HG02870 (cell line): Measurements from ENCODE around the gene SULF2.

Experiments
- ATAC-seq: cut with Tn5 transposase; IDR thresholded peaks from one replicate; pipeline ENCODE4 v1.9.1; 2021; ENCODE audit warnings: mild to moderate bottlenecking, moderate library complexity; ENCODE audit not compliant: unreplicated experiment

Gene SULF2

GRCh38 chr20:47765271-47765670 is 20.0 kb downstream of the SULF2 start:
- no peak for ATAC-seq

DNA sequence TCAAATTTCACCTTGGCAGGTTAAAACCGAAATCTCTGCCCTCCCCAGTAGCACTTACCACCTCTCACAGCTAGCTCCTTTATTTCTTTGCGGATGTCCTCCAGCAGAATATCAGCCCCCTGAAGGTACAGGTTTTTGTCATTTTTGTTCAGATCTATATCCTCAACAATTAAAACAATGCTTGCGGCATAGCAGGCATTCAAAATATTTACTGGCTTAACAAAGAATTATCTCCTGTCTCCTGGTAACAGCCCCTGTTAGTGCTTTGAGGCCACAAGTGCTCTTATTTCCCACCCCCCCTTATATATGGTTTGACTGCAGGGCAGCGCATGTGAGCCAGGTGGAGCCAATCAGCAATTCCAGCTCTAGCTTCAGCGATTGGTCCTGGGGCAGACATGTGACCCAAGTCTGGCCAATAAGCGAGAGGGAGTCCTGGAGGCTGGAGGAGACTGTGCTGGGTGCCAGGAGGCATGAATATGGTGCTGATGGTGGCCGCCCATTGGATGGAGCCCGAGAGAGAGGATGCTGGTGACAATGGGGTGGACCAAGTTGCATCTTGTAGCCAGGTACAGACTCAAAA is 21.0 kb downstream of the SULF2 start:
- no peak for ATAC-seq

DNA sequence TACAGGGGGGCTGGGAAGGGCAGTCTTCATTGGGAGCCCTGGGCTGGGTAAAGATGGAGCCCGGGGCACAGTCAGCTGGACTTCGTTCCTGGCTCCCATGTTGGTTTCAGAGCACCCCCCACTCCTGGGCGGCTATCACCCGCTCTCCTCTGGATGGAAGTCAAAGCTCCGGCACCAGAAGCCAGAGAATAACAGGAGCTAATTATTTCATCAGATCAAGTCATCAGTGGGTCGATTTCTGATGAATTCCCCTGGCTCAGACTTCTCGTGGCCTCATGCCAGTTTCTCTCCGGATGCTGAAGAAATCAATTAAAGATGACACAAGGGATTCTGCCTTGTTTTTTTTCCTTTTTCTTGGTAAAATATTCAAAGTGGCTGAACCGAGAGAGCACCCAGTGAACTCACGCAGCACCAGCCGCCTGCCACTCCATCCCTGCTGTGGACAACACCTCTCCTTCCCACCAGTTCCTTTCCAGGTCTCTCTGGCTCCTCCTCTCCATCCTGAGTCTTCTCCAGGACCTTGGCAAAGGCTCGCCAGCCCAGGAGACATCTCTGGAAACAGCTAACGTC is 22.5 kb downstream of the SULF2 start:
- no peak for ATAC-seq

GRCh38 chr20:47761482-47762047 is 23.7 kb downstream of the SULF2 start:
- no peak for ATAC-seq

GRCh38 chr20:47760686-47761481 is 24.4 kb downstream of the SULF2 start:
- ATAC-seq, result no peak

GRCh38 chr20:47758517-47759450 is 26.5 kb downstream of the SULF2 start:
- ATAC-seq, result no peak

DNA sequence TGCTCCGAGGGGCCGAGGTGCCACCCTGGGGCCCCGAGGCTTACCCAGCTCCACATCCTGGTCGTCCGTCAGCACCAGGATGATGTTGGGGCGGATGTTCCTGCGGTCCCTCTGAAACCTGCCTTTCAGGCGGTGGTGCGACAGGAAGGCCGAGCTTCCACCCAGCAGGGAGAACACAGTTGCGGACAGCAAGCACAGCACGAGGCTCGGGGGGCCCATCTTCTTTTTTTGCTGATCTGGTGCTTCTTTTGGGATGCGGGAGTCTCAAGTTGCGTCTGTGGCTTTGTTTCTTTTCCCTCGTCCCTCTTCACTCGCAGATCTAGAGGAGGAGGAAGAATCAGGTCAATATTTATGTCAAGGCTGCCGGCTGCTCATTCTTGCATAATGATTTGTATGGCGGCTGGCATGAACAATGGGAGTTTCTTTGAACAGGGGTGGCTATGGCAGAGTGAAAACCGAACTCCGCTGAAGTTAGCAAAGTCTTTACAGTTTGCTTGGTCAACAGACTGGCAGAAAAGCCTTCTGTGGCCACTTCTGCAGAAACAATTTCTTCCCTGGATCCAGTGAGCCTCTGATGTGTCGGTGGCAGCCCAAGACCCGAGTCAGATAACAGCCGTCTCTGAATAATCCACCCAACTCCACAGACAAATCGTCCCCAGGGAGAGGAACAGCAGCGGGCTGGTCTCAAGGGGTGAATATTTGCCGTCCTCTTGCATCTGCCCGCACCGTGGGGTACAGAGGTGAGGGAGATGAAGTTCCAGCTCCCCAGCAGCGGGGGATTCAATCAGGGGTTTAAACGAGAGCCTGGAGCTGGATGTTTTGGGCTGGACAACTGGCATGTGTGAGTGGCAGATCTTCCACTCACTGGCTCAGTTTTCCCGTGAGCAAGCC is 27.9 kb downstream of the SULF2 start:
- ATAC-seq, result no peak

GRCh38 chr20:47754946-47755652 is 30.2 kb downstream of the SULF2 start:
- ATAC-seq, result no peak

DNA sequence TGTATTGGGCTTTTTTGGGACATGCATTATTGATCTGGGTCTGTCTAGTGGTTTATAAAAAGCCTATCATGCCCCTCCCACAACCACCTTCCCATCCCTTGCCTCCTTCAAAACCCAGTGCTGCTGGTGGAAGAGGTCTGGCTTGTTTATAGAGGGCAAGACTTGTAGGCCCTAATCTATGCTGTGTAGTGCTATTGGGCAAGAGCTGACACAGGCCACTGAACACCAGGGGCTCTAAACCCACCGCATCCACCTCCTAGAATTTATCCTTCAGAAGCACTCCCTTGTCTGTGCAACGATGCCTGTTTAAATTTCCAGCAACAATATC is 30.9 kb downstream of the SULF2 start:
- ATAC-seq, result no peak

- ATAC-seq, result no peak
Measured at GRCh38 chr20:47753576-47754387, 31.5 kb downstream of the SULF2 start.

DNA sequence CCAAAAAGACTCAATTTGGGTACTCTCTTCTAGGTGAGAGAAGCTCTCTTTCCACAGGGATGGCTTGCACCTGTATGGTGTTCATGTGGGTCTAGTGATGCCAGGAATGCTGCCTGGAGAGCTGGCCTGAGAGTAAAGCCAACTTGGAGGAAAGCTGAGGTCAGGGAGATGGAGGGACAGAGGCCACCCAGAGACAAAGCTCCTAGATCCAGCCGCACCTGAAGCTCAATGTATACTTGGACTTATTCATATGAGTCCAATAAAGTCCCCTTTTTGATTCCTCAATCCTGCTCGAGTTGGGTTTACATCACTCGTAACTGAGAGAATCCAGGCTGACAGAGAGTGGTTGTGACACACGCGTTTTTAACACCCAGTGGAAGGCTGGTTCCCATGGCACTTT is 33.8 kb downstream of the SULF2 start:
- no peak for ATAC-seq

GRCh38 chr20:47749339-47749738 is 35.9 kb downstream of the SULF2 start:
- no peak for ATAC-seq

GRCh38 chr20:47748823-47749222 is 36.5 kb downstream of the SULF2 start:
- no peak for ATAC-seq

DNA sequence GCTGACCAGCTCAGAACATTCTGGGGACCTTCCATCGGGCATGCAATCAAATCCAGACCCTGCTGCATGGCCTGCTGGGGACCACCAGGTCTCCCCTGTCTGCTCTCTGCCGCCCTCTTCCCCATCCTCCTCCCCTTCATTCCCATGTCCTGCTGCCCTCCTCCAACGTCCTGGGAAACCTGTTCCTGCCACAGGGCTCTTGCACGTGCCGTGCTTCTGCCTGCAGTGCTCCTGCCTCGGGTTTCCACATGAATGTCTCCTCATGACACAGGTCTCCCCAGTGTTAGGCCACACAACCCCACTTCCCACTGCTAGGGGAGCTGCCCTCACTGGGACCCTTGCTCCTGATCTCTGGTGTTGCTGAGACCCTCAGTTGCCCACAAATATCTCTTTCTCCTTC is 37.2 kb downstream of the SULF2 start:
- no peak for ATAC-seq

GRCh38 chr20:47747669-47748031 is 37.6 kb downstream of the SULF2 start:
- ATAC-seq, result no peak

GRCh38 chr20:47744803-47745202 is 40.5 kb downstream of the SULF2 start:
- no peak for ATAC-seq

- no peak for ATAC-seq
Measured at GRCh38 chr20:47743671-47744070, 41.6 kb downstream of the SULF2 start.

DNA sequence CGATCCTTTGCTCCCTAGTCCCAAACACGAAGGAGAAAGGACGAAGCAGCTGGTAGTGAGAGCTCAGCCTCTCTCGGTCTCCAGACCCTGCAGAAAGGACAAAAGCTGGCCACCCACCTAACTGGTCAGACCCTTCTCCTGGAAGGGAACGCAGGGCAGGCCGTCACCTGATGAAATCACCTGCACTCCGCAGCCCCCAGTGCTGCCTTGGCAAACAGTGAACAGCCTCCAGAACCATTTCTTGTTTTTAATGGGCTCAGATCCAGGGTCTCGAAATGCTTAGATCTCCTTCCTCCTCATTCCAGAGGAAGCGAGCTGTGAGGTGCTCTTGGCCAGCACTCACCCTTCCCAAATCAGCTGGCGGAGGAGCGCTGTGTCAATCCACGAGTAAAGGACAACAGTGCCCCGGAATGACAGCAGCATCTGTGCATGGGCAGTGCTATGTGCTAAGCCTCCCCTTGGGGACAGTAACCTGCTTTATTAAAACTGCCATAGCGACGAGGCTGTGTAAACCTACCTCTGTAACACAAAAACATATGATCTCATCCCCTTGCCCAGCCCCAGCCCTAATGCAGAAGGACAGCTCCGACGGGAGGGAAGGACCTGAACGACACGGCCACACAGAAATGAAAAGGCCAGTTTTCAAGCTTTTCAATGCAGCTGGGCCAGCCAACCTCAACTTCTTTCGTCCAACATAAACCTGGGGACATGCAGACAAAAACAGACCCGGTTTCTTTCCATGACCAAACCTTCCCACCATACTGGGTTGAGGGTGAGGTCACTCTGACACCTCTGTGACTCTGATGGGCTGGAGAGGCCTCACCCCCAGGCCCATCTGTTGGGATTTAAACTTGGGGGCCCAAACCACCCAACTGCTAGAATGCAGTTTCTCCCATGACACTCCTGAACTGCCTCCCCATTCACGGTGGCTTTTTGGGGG is 43.3 kb downstream of the SULF2 start:
- no peak for ATAC-seq
